GM13977 (cell line): Measurements from ENCODE around the gene TNKS2.

Source experiments
- DNase-seq: peaks from one replicate; pipeline ENCODE4 v3.0.0; 2012; ENCODE audit warnings: low spot score
- CTCF ChIP-seq: IDR thresholded peaks from 2 replicates; pipeline ENCODE4 v1.5.1; 2012; ENCODE audit warnings: mild to moderate bottlenecking, control low read depth; ENCODE audit not compliant: insufficient read depth; ENCODE audit errors: extremely low read depth, missing control alignments
- in situ Hi-C: fragments of 300-500 bp; cut with MboI; formaldehyde crosslinking; loops from one replicate; pipeline ENCODE4 v1.12.0; 2022; ENCODE audit warnings: low sequenced_read_pairs, low pct_unique_long_range_greater_than_20kb, mixed read lengths, inconsistent platforms; ENCODE audit not compliant: unreplicated experiment

The TNKS2 gene

GRCh38 chr10:91788527-91788926 is 9.7 kb upstream of the TNKS2 start:
- no peak for TF ChIP-seq CTCF
- in situ Hi-C loops: no loop called here
- no peak for DNase-seq

- DNase-seq: peak; percentile 43
- in situ Hi-C loops: no loop called here
Observed at GRCh38 chr10:91796331-91797047, 1.7 kb upstream of the TNKS2 start.

GRCh38 chr10:91797048-91797690 is 1.1 kb upstream of the TNKS2 start:
- TF ChIP-seq CTCF: no peak
- in situ Hi-C loops: no loop called here

More at GRCh38 chr10:91796331-91797047, 1.7 kb upstream of the TNKS2 start:
- TF ChIP-seq CTCF: no peak

GRCh38 chr10:91798649-91799611 is 704 bp downstream of the TNKS2 start:
- no peak for TF ChIP-seq CTCF
- in situ Hi-C loops: no loop called here
- peak; percentile 37 for DNase-seq

More at GRCh38 chr10:91797048-91797690, 1.1 kb upstream of the TNKS2 start:
- no peak for DNase-seq

GRCh38 chr10:91799612-91799975 is 1.4 kb downstream of the TNKS2 start:
- no peak for TF ChIP-seq CTCF
- DNase-seq: no peak
- in situ Hi-C loops: no loop called here

GRCh38 chr10:91800182-91800581 is 2.0 kb downstream of the TNKS2 start:
- in situ Hi-C loops: no loop called here
- no peak for TF ChIP-seq CTCF
- no peak for DNase-seq
